Thyroid gland (tissue), 4 donors: ENCODE results near the gene TTLL5.

Experiments
- POLR2A ChIP-seq, 2 donors: fragments of 450-650 bp; IDR thresholded peaks; one replicate each; pipeline ENCODE4 v1.6.1; 2017; ENCODE audit warnings: antibody characterized with exemption in 2 of 2, mild to moderate bottlenecking in 2 of 2, moderate library complexity in 1 of 2
- TF ChIP-seq, protein P1 (sequence below), 6 experiments: fragments of 200-600 bp in 3 of 6; fragments of 450-650 bp in 3 of 6; sonication (generic) in 3 of 6; IDR thresholded peaks; one replicate each; pipeline ENCODE4 v1.5.1; 2016 to 2019; ENCODE audit warnings: antibody characterized with exemption in 6 of 6, mild to moderate bottlenecking in 2 of 6, inconsistent platforms in 1 of 6, moderate library complexity in 1 of 6

DNA sequence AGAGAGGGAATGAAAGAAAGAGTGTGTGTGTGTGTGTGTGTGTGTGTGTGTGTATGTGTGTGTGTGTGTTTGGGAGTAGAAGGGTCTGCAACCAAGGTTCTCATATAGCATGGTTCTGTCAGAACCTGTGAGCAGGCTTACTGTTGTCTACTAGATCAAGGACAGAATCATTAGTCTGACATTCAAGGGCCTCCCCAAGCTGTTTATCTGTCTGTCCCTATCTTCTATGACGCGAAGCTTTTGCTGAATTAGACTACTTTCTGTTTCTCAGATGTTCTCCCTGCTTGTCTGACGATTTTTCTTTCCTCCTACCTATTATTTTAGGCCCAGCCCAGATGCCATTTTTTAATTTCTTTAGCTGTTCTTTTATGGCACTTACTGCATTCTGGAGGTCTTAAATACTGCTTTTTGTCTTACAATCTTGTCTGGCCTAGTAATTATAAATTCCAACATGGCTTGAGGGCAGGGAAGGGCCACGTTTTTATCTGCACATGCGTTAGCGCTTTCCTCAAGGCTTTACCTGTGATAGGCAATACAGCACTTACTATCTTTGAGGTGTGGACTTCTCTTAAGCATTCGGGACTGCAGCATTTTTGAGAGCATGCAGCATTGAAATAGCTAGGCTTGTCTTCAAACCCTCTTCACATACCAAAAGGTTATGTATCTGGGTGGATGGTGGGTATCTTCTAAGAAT lies 150.2 kb downstream of the TTLL5 start:
- TF ChIP-seq, protein P1, sequence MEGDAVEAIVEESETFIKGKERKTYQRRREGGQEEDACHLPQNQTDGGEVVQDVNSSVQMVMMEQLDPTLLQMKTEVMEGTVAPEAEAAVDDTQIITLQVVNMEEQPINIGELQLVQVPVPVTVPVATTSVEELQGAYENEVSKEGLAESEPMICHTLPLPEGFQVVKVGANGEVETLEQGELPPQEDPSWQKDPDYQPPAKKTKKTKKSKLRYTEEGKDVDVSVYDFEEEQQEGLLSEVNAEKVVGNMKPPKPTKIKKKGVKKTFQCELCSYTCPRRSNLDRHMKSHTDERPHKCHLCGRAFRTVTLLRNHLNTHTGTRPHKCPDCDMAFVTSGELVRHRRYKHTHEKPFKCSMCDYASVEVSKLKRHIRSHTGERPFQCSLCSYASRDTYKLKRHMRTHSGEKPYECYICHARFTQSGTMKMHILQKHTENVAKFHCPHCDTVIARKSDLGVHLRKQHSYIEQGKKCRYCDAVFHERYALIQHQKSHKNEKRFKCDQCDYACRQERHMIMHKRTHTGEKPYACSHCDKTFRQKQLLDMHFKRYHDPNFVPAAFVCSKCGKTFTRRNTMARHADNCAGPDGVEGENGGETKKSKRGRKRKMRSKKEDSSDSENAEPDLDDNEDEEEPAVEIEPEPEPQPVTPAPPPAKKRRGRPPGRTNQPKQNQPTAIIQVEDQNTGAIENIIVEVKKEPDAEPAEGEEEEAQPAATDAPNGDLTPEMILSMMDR (IDR thresholded peaks at IDR 0.05), result no peak
- TF ChIP-seq POLR2A (IDR thresholded peaks at IDR 0.05), result no peak
